A549 (cell line): ENCODE measurements around the gene PARD6B.

Experiments used
- CHD4 ChIP-seq: fragments of 200-600 bp; sonication (generic); IDR thresholded peaks from 2 replicates; pipeline ENCODE4 v1.6.1; 2016; ENCODE audit warnings: antibody characterized with exemption, mild to moderate bottlenecking, borderline replicate concordance
- EP300 ChIP-seq, 2 experiments: fragments of >200 bp; sonication (Bioruptor Twin); formaldehyde crosslinking; IDR thresholded peaks; 2 replicates in 1 of 2; 3 replicates in 1 of 2; pipeline ENCODE4 v1.6.1; 2016 to 2017
- PHF8 ChIP-seq: fragments of 200-600 bp; sonication (generic); IDR thresholded peaks from 2 replicates; pipeline ENCODE4 v1.6.1; 2016; ENCODE audit warnings: low read depth, mild to moderate bottlenecking, antibody characterized with exemption, moderate library complexity, borderline replicate concordance
- POLR2AphosphoS2 ChIP-seq: conservative IDR thresholded peaks from 2 replicates; pipeline ENCODE4 v1.6.1; 2012; ENCODE audit warnings: low read length, improper control_type of control experiment, inconsistent platforms
- TF ChIP-seq, protein P1 (sequence below): fragments of >200 bp; sonication (Bioruptor Twin); formaldehyde crosslinking; IDR thresholded peaks from 3 replicates; pipeline ENCODE4 v1.5.1; 2016
- TF ChIP-seq, protein P2 (sequence below): fragments of 250-450 bp; sonication (Bioruptor Pico); IDR thresholded peaks from 2 replicates; pipeline ENCODE4 v1.5.0; 2021; ENCODE audit warnings: mild to moderate bottlenecking, moderate library complexity, borderline replicate concordance

DNA sequence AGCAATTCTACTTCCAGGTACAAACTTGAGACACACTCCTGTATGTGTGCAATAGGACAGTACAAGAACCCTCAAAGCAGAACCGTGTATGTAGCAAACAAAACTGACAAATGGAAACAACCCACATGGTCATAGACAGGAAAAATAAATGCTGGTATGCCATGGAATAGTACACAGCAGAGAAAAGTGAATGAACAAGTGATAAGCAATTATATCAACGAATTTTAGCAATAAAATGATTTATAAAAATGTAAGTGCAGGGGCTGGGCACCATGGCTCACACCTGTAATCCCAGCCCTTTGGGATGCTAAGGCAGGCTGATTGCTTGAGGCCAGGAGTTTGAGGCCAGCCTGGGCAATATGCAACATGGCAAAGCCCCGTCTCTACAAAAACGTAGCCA, 49.3 kb upstream of the PARD6B start:
- TF ChIP-seq, protein P1, sequence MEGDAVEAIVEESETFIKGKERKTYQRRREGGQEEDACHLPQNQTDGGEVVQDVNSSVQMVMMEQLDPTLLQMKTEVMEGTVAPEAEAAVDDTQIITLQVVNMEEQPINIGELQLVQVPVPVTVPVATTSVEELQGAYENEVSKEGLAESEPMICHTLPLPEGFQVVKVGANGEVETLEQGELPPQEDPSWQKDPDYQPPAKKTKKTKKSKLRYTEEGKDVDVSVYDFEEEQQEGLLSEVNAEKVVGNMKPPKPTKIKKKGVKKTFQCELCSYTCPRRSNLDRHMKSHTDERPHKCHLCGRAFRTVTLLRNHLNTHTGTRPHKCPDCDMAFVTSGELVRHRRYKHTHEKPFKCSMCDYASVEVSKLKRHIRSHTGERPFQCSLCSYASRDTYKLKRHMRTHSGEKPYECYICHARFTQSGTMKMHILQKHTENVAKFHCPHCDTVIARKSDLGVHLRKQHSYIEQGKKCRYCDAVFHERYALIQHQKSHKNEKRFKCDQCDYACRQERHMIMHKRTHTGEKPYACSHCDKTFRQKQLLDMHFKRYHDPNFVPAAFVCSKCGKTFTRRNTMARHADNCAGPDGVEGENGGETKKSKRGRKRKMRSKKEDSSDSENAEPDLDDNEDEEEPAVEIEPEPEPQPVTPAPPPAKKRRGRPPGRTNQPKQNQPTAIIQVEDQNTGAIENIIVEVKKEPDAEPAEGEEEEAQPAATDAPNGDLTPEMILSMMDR: no peak
- TF ChIP-seq EP300 (IDR thresholded peaks at IDR 0.05): no peak
- no peak for TF ChIP-seq PHF8
- no peak for TF ChIP-seq POLR2AphosphoS2
- no peak for TF ChIP-seq CHD4
- TF ChIP-seq, protein P2, sequence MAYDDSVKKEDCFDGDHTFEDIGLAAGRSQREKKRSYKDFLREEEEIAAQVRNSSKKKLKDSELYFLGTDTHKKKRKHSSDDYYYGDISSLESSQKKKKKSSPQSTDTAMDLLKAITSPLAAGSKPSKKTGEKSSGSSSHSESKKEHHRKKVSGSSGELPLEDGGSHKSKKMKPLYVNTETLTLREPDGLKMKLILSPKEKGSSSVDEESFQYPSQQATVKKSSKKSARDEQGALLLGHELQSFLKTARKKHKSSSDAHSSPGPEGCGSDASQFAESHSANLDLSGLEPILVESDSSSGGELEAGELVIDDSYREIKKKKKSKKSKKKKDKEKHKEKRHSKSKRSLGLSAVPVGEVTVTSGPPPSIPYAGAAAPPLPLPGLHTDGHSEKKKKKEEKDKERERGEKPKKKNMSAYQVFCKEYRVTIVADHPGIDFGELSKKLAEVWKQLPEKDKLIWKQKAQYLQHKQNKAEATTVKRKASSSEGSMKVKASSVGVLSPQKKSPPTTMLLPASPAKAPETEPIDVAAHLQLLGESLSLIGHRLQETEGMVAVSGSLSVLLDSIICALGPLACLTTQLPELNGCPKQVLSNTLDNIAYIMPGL (CRISPR knock-in tag): no peak
